ENCODE data around the gene MINPP1.

MINPP1 gene

DNA sequence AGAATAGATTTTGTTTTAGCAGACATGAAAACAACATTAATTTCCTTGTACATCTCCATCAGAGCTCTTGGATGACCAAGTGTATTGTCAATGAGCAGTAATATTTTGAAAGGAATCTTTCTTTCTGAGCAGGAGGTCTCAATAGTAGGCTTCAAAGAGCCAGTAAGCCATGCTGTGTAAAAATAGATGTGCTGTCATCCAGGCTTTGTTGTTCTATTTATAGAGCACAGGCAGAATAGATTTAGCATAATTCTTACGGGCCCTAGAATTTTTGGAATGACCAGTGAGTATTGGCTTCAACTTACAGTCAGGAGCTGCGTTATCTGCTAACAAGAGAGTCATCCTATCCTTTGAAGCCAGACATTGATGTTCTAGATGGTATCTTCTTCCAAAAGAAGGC lies 19.0 kb downstream of the MINPP1 start:
- no peak for DNase-seq

DNA sequence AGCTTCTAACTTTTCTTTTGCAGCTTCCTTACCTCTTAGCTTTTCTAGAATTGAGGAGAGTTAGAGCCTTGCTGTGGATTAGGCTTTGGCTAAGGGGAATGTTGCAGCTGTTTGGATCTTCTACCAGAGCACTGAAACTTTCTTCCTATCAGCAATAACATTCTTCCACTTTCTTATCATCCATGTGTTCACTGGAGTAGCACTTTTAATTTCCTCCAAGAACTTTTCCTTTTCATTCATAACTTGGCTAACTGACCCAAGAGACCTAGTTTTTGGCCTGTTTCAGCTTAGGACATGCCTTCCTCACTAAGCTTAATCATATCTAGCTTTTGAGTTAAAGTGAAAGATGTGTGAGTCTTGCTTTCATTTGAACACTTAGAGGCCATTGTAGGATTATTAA lies 19.6 kb downstream of the MINPP1 start:
- no peak for DNase-seq

DNA sequence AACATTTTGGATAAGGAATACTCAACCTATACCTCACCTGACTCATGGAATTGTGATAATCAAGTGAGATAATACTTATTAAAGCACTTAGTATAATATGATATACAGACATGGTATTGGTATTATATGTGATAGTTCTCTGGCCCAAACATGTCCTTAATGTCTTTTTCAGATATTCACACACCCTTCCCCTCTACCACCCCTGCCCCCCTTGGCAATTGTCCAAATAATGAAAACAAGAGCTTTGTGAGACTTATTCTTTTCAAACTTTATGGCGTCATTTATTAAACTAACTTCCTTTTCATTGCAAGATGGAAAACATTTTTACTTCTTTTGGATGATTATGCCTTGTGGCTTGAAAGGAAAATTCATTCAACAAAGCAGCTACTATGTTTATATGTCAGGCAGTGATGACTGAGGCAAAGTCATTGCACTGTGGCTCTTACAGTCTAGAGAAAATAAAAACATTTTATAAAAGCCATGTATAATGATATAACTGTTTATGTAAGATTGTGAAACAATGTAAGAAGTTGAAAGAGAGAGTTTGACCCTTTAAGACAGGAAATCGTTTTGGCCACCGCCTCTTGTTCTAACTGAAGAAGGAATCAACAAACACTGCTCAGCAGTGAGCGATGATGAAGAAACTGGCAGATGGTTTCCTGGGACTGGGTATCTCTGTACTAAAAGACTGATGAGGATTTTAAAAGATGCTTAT lies 27.4 kb downstream of the MINPP1 start:
- no peak for DNase-seq

DNA sequence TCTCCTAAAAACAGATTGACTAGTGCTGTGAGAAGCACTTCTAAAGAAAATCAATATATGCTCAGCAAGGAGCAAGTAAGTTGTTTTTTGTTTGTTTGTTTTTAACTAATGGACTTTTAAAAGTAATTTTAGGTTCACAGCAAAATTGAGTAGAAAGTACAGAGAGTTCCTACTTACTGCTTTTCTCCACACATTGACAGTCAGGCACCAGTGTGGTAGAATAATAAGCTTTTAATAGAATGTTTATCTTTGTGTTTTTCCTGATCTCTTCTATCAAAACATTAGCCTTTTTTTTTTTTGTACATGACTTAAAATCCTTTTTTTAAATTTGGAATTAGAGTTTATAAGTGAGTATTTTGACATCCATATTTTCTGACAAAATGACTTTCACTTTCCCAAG lies 28.0 kb downstream of the MINPP1 start:
- no peak for DNase-seq

DNA sequence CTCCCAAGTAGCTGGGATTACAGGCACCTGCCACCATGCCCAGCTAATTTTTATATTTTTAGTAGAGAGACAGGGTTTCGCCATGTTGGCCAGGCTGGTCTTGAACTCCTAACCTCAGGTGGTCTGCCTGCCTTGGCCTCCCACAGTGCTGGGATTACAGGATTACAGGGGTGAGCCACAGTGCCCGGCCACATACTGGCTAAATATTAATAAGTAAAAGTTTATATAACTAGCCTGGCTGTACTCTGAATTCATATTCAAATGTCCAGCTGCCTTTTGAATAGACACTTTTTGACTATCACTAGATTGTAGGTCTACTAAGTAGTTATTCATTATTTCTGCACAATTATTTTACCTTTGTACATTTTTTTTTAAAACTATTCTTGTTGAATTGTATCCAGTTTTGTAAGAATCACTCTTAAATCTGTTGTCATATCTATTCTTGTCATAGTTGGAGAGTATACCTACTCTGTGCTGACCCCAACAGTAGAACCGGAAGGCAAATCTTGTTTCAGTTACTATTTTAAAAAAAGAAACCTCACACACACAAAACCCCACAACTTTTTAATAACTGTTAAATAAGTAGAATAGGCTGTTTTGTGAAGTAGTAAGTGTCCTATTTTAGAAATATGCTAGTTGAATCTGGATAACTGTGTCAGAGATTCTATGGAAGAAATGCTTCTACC lies 29.6 kb downstream of the MINPP1 start:
- no peak for DNase-seq

DNA sequence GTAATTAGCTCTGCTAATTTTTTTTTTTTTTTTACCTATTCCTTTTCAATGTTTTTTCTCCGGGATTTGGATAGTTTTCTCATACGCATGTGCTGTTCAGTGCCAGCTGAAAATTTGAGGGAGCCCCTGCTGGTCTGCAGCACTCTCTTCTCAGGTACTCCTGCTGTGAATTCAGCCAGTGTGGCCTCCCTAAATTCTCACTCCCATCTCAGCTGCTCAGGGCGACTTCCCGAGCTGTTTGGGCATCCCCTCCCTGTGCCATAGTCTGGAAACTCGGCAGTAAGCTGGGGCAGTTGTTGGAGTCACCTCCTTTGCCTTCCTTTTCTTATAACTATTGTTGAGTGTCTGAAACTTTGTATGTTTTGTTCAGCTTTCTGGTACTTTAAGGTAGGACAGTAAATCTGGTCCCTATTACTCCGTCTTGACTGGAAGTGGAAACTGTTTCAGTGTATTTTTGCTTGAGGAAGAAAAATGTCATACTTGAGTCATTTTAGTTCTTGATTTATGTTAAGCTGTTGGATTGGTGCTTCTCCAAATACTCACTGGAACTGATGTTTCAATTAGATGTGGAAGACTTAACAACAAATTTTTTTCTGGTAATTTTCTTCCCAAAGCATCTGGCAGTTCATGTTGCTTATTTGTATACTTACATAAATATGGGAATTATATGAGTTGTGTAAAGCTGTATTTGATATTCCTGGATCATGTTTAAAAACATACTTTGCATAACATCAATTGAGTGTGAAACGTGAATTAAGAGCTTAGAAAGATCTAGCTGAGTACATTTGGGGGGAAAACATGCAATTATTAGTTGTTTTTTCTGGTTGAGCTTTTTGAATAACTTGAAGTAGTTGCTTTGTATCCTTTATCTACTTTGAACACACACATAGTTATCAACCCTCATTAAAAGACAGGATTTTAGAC lies 33.7 kb downstream of the MINPP1 start:
- DNase-seq: no peak

DNA sequence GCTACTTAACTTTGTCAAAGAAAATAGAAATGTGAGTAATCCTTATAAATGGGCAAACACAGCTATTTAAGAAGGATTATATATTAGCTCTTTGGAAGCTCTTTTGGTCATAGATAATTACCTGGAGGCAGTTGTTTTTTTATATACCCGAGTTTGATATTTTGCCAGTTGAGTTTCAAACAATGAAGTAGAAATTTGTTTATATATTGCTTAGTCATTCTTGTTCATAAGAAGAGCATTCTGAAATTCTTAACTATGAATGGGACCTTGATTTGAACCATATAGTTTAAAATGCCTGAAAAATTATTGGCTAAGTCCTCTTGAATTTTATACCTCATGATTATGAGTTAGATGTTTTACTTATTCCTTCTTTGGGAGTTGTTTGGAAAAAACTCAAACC lies 36.4 kb downstream of the MINPP1 start:
- DNase-seq: no peak

DNA sequence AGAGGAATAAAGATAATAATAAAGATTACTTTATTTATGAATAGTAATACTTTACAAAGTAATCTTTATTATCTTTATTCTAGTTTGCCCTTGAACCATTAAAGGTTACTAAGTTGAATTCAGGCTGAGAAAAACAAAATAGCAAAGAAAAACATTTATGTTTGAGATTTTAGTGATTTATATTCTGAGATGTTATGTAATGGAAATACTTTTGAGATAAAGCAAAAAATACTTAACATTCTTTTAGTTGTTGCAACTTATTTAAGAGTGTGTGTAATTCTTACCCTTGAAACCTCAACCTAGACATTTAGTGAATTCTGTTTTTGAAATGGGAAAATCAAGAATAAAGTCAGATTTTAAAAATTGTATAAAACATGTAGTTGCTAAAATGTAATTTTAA lies 40.0 kb downstream of the MINPP1 start:
- DNase-seq: no peak

DNA sequence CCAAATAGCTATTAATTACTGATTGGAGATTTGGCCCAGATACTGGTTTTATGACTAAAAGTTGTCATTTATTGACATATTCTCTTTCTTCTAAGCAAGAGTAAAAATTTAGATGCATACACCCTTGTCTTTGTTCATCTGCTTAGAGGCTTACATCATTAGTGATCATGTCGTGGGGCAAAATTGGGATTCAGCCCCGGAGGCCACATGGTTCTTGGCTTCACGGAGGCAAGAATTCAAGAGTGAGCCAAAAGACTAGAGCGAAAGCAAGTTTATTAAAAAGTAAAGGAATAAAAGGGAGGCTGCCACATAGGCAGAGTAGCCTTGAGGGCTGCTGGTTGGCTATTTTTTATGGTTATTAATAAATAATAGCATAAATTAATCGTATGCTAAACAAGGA lies 41.1 kb downstream of the MINPP1 start:
- no peak for DNase-seq

DNA sequence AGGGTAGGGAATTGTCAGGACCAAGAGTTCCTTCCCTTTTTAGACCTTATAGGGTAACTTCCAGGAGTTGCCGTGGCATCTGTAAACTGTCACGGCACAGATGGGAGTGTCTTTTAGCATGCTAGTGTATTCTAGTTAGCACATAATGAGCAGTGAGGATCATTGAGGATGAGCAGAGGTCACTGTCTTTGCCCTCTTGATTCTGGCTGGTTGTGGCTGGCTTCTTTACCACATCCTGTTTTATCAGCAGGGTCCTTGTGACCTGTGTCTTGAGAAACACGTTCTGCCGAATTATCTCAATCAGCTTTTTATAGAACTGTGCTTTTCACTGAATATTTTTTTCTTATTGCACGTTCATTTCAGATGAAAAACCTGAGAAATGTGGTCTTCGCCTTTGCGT lies 41.5 kb downstream of the MINPP1 start:
- DNase-seq: no peak

DNA sequence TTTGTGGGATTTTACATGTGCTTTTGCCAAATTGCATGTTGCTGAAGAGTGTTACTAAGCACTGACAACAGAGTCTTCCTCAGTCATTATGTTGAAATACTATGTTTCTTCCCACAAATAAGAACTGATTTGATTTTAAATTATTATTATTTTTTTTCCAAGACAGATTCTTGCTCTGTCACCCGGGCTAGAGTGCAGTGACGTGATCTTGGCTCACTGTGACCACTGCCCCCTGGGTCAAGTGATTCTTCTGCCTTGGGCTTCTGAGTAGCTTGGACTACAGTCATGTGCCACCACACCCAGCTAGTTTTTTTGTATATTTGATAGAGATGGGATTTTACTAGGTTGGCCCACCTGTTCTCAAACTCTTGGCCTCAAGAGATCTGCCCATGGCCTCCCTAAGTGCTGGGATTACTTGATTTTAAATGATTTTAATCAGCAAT lies 42.3 kb downstream of the MINPP1 start:
- no peak for DNase-seq

DNA sequence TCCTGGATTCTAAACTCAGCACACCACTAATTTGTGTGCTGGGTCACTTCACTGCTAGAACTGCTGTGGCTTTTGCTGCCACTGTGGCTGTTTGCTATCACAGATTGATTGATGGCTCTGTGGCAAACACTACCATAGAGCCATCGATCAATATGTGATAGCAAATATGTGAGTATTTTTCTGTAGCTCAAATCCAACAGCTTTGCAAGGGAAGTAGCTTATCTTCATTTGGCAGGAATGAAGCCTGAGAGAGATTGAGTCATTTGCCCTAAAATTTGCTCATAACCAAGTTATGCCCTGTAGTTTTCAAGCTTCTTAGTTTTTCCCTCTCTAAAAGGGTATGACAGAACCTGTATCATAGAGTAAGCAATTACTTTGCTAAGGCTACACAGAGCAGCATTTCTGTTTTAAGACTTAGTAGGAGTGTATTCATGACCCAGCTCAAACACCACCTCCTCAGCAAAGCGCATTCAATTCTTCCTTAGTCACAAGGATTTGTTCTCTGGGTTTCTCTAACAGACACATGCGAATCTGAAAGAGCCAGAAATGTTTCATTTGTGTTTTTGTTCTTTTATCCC lies 43.1 kb downstream of the MINPP1 start:
- DNase-seq: no peak

DNA sequence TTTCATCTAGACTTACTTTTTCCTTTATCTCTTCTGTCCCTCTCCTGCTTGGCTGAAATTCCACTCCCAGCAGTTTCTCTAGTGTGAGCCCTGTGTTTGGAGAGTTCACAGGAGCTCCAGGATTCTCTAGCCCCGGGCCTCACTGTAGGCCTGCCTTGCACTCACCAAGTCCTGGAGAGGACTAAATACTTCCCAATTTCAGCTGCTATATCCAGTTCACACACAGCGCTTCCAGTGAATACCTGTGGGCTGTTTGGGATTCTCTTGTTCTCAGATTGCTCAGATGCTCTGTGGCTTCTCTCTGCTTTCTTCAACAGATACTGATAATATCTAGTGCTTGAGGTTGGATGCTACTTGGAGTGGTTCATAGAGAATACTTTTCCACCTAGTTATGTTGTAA lies 46.0 kb downstream of the MINPP1 start:
- no peak for DNase-seq

DNA sequence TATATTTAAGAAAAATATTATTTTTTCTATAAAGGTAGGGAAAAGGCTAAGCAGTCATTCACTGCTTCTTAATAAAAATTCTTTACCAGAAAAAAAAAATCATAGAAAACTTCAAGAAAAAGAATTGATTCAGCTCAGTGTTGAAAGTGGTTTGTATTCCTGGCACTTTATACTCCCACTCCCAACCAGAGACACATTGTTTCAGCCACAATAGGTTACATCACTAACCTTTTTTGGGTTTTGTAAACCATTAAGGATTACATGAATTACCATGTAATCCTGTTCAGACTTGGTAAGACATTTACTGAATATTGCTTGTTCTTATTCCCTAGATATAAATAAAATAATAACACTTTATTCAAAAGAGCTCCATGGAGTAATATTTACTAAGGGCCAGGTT lies 46.6 kb downstream of the MINPP1 start:
- no peak for DNase-seq

DNA sequence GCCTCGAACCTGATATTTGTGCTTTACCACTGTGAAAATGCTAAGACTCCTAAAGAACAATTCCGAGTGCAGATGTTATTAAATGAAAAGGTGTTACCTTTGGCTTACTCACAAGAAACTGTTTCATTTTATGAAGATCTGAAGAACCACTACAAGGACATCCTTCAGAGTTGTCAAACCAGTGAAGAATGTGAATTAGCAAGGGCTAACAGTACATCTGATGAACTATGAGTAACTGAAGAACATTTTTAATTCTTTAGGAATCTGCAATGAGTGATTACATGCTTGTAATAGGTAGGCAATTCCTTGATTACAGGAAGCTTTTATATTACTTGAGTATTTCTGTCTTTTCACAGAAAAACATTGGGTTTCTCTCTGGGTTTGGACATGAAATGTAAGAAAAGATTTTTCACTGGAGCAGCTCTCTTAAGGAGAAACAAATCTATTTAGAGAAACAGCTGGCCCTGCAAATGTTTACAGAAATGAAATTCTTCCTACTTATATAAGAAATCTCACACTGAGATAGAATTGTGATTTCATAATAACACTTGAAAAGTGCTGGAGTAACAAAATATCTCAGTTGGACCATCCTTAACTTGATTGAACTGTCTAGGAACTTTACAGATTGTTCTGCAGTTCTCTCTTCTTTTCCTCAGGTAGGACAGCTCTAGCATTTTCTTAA lies 47.7 kb downstream of the MINPP1 start:
- DNase-seq: no peak

DNA sequence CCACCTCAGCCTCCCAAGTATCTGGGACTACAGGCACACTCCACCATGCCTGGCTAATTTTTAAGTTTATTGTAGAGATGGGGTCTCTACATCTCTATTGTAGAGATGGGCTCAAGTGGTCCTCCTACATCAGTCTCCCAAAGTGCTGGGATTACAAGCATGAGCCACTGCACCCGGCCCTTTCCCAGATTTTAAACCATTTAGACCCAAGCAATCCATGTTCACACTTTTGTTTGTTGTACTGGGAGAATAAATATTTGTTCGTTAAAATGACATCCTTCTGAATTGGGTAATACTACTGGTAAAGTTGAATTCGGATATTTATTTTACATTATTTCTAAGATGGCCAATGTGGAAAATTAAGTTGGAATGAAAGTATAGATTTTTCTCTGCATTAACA lies 52.7 kb downstream of the MINPP1 start:
- DNase-seq: no peak

DNA sequence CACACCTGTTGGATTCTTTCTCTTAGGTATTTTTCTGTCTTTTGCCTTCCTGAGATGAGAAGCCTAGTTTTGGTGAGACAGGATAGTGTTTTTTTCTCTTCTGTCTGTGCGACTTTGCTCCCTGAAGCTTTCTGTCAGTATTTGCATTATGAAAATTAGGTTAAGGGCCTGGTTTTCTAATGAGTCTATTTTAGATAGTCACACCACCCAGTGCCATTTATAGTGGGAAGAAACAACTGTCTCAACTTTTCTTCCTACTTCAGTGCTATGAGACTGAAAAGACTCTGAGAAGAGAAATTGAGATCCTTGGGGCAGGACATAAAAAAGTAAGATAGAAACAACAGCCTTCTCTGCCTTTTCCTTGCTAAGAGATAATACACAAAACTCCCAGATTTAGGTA lies 53.6 kb downstream of the MINPP1 start:
- no peak for DNase-seq

DNA sequence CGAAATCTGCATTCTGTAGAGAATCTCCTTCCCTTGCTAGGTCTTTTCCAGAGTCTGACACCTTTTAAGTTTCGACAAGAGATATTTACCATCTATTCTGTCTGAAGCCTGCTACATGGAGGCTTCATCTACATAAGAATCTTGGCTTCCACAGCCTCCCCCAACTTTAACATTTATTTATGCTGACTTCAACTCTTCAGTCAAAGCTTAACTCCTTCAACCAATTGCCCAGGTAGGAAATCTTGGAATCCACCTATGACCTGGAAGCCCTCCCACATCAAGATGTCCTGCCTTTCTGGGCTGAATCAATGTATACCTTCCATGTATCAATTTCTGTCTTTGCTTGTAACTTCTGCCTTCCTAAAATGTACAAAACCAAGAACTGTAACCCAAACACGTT lies 54.7 kb downstream of the MINPP1 start:
- no peak for DNase-seq

DNA sequence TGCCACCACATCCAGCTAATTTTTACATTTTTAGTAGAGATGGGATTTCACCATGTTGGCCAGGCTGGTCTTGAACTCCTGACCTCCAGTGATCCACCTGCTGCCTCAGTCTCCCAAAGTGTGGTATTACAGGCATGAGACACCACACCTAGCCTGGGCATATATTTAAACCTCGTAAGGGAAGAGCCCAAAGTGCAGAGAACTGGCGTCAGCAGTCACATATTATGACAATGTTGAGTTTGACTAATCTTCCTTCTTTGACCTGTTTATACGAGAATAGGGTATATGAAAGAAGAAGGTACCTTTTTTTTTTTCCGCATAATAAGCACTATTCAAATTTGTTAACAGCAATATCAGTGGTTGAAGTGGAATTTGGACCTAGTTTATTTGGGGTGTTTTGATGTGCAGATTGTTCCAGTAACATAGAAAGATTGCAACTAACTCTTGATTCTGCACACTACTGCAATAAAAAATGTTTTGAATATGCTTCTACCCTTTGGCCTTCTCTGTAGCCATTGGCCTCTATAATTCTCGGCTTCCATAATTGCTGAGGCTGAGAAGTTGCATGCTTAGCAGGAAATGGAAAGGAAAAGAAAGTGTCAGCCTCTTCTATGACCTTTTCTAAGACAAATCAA lies 55.9 kb downstream of the MINPP1 start:
- no peak for DNase-seq

DNA sequence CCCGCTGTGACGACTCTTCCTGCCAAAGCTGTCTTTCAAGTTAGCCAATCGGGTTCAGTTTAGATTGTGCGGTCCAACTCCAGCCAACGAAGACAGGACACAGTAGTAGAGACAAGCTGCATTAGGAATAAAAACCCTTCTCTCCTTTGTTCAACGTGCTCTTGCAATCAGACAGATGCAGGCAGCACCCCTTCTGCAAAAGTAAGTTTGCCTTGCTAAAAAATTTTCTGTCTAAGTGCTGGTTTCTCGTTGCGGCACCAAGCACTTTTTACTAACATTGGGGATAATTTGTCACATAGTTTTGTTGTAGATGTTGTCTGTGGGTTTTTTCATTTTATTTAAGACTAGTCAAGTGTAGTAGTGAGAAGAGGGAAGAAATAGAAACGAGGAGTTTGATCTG lies 58.1 kb downstream of the MINPP1 start:
- DNase-seq: no peak

DNA sequence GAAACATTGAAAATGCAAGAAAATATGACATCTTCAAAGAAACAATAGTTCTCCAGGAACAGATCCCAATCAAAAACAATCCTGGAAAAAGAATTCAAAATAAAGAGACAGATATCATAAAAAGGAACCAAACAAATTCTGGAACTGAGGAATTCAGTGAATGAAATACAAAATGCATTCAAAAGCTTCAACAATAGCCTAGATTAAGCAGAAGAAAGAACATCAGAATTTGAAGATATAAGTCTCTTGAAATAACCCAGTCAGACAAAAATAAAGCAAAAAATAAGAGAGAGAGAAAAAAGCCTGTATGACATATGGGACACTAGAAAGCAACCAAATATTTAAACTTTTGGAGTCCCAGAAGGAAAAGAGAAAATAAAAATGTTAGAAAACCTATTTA lies 60.3 kb downstream of the MINPP1 start:
- DNase-seq: no peak

DNA sequence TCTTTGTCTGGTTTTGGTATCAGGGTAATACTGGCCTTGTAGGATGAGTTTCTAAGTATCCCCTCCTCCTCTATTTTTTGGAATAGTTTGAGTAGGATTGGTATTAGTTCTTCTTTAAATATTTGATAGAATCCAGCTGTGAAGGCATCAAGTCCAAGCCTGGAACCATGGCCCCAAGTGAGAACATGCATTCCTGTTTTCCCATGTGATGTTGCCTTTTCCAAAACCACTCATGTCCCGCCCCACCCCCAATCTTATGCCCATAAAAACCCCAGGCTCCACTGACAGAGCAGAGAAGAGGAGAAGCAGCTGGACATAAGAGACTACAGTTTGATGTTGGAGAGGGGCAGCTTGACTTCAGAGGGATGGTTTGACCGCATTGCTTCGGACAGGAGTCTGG lies 71.2 kb downstream of the MINPP1 start:
- no peak for DNase-seq
